Measurements from ENCODE around the gene BSG. TPM values are rescaled to one million over a fixed set of nuclear protein-coding genes. Genes with fewer than 3 reads are reported as not detected.

Gene BSG
- total RNA-seq, 2 experiments from 2014 or later, result 165 to 175 TPM

DNA sequence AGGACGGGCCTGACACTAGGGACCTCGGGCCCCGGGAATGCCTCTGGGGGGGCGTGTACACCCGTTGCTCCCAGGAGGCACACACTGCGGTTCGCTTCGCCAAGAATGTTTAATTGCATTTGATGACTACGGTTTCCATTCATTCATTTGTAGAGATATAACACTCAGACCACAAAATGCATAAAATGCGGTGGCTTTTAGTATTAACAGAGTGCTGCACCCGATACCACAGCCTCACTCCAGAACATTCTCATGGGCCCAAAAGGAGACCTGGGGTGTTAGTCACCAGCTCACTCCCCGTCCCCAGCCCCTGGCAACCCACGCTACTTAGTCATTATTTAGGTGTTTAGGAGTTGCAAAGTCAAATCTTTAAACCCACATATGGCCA lies 39.1 kb downstream of the BSG start:
- peak overlapping the region; percentile 72 for H3K4me3 Mint-ChIP-seq
- ChIA-PET POLR2A (interaction anchor here (0.6 to 1.3 kb wide), 2 partner anchors 39 to 49 kb away, joined by 4 to 8 read pairs; partner anchors contain the start of gene BSG), CTCF (interaction anchor here (1.2 kb wide), 1 partner anchor 79 kb away, joined by 4 read pairs; no protein-coding TSS in a partner anchor)
- H3K4me1 Mint-ChIP-seq, result peaks cover 25% of the 10 kb centered on the region
- DNase-seq, result peak; percentile 86
- ATAC-seq, result peak; percentile 85
- H3K9me3 Mint-ChIP-seq (ENCODE audit: low read depth), result no peaks in the 10 kb centered on the region
- intact Hi-C loops (cut with DNase I, micrococcal nuclease), result loop anchor here in 1 of 2 experiments (1.0 to 5.0 kb wide), 5 partner anchors 22 to 186 kb away; partner anchors contain the start of genes BSG, POLRMT and PTBP1
- H3K27ac Mint-ChIP-seq, result peak overlapping the region; percentile 97
- H3K27me3 Mint-ChIP-seq, result peaks cover 2% of the 10 kb centered on the region
- H3K36me3 Mint-ChIP-seq (ENCODE audit: low read depth), result peaks cover 15% of the 10 kb centered on the region

DNA sequence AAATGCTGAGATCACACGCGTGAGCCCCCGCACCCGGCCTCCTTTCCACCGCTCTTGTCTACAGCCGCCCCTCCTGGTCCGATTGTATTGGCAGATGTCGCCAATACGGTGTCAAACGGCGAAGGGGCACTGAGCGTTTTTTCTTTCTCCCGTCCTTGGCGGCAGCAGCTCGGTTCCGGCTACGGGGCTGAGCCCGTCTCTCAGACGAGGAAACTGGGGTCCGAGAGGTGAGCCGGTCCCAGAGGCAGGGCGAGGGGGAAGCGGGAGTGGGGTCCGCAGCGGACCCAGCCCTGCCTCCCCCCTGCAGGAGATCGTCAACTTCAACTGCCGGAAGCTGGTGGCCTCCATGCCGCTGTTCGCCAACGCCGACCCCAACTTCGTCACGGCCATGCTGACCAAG lies 40.5 kb downstream of the BSG start:
- no peaks in the 10 kb centered on the region for H3K9me3 Mint-ChIP-seq (ENCODE audit: low read depth)
- ChIA-PET POLR2A (no interaction called here), CTCF (no interaction called here)
- peaks cover 2% of the 10 kb centered on the region for H3K27me3 Mint-ChIP-seq
- peaks cover 25% of the 10 kb centered on the region for H3K4me1 Mint-ChIP-seq
- no peak overlapping the region for H3K27ac Mint-ChIP-seq
- peaks cover 15% of the 10 kb centered on the region for H3K36me3 Mint-ChIP-seq (ENCODE audit: low read depth)
- DNase-seq, result no peak
- intact Hi-C loops (cut with DNase I, micrococcal nuclease), result loop anchor here in 1 of 2 experiments (1.0 to 5.0 kb wide), 2 partner anchors 14 to 184 kb away; partner anchors contain the start of gene PTBP1
- ATAC-seq, result no peak
- H3K4me3 Mint-ChIP-seq, result no peak overlapping the region

DNA sequence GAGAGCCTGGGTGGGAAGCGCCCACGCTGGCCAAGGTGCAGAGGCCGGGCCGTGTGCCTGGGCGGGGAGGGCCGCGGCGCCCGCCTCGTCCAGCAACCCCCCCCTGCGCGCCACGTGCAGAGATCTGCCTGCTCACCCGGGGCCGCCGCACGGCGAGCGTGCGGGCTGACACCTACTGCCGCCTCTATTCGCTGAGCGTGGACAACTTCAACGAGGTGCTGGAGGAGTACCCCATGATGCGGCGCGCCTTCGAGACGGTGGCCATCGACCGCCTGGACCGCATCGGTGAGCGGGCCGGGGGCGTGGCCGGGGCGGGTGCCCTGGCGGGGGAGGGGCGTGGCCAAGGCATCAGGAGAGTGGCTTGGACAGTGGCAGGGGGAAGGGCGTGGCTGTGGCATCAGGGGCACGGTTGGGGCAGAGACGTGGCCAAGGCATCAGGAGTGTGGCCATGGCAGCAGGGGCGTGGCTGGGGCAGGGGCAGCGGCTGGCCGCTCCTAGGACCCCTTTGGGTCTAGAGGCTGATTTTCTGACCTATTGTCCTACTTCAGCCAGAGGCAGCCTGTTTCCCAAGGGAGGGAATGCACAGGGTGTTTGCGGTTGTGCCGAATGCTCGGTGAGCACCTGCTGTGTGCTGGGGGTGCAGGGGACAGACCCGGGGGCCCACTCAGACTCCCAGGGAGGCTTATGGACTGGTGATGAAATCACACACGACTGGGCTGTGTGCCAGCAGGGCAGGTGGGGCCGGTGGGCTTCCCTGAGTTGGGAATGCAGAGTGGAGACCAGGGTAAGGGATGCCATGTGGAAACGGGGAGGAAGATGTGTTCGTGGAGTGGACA lies 41.6 kb downstream of the BSG start:
- Mint-ChIP-seq H3K36me3 (ENCODE audit: low read depth) (peaks cover 24% of the 10 kb centered on the region), H3K4me1 (peaks cover 25% of the 10 kb centered on the region), H3K27ac (no peak overlapping the region), H3K4me3 (no peak overlapping the region), H3K9me3 (ENCODE audit: low read depth) (no peaks in the 10 kb centered on the region), H3K27me3 (peaks cover 2% of the 10 kb centered on the region)
- no peak for DNase-seq
- ChIA-PET CTCF (no interaction called here), POLR2A (no interaction called here)
- intact Hi-C loops (cut with DNase I, micrococcal nuclease), result loop anchor here in 1 of 2 experiments (1.0 to 5.0 kb wide), 2 partner anchors 13 to 183 kb away; partner anchors contain the start of gene PTBP1
- no peak for ATAC-seq

DNA sequence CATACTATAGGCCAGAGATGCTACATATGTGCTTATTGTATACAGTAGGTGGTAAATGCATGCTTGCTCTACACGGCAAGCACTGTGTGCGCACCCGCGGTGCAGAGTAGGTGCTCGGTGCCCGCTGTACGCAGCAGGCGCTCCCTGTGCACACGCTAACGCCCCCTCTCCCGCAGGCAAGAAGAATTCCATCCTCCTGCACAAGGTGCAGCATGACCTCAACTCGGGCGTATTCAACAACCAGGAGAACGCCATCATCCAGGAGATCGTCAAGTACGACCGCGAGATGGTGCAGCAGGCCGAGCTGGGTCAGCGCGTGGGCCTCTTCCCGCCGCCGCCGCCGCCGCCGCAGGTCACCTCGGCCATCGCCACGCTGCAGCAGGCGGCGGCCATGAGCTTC lies 43.2 kb downstream of the BSG start:
- H3K4me1 Mint-ChIP-seq, result peaks cover 22% of the 10 kb centered on the region
- H3K4me3 Mint-ChIP-seq, result no peak overlapping the region
- peaks cover 2% of the 10 kb centered on the region for H3K27me3 Mint-ChIP-seq
- H3K27ac Mint-ChIP-seq, result no peak overlapping the region
- ATAC-seq (no peak), DNase-seq (no peak)
- ChIA-PET CTCF (no interaction called here), POLR2A (no interaction called here)
- H3K36me3 Mint-ChIP-seq (ENCODE audit: low read depth), result peaks cover 27% of the 10 kb centered on the region
- H3K9me3 Mint-ChIP-seq (ENCODE audit: low read depth), result no peaks in the 10 kb centered on the region
- intact Hi-C loops (cut with DNase I, micrococcal nuclease), result no loop called here

DNA sequence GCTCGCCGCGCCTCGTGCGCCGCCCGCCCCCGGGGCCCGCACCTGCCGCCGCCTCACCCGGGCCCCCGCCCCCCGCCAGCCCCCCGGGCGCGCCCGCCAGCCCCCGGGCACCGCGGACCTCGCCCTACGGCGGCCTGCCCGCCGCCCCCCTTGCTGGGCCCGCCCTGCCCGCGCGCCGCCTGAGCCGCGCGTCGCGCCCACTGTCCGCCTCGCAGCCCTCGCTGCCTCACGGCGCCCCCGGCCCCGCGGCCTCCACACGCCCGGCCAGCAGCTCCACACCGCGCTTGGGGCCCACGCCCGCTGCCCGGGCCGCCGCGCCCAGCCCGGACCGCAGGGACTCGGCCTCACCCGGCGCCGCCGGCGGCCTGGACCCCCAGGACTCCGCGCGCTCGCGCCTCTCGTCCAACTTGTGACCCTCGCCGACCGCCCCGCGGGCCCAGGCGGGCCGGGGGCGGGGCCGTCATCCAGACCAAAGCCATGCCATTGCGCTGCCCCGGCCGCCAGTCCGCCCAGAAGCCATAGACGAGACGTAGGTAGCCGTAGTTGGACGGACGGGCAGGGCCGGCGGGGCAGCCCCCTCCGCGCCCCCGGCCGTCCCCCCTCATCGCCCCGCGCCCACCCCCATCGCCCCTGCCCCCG lies 43.8 kb downstream of the BSG start:
- H3K27me3 Mint-ChIP-seq, result peaks cover 2% of the 10 kb centered on the region
- intact Hi-C loops (cut with DNase I, micrococcal nuclease), result no loop called here
- no peak overlapping the region for H3K4me3 Mint-ChIP-seq

DNA sequence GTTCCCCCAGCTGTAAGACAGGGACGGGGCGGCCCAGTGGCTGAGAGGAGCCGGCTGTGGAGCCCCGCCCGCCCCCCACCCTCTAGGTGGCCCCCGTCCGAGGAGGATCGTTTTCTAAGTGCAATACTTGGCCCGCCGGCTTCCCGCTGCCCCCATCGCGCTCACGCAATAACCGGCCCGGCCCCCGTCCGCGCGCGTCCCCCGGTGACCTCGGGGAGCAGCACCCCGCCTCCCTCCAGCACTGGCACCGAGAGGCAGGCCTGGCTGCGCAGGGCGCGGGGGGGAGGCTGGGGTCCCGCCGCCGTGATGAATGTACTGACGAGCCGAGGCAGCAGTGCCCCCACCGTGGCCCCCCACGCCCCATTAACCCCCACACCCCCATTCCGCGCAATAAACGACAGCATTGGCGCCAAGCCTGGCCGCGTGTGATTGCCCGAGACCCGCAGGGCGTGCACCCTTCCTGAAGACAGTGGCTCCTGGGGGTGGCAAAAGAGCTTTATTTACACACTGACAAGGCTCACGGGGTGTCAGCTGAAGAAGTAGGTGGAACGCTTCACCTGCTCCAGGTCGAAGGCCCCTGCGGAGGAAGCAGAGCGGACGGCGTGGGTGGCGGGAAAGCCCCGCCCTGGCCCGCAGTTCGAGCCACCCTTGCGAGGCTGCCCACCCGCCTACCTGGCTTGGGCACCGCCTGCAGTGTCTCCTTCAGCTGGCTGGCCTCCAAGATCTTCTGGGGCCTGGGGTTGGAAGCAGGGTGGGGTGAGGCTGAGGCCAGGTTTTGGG lies 44.5 kb downstream of the BSG start:
- H3K36me3 Mint-ChIP-seq (ENCODE audit: low read depth), result peaks cover 30% of the 10 kb centered on the region
- H3K27me3 Mint-ChIP-seq, result peaks cover 2% of the 10 kb centered on the region

More for the DNA sequence above, 43.8 kb downstream of the BSG start:
- ChIA-PET CTCF (no interaction called here), POLR2A (no interaction called here)
- Mint-ChIP-seq H3K9me3 (ENCODE audit: low read depth) (no peaks in the 10 kb centered on the region), H3K36me3 (ENCODE audit: low read depth) (peaks cover 27% of the 10 kb centered on the region), H3K27ac (no peak overlapping the region), H3K4me1 (peaks cover 18% of the 10 kb centered on the region)
- ATAC-seq (no peak), DNase-seq (no peak)

DNA sequence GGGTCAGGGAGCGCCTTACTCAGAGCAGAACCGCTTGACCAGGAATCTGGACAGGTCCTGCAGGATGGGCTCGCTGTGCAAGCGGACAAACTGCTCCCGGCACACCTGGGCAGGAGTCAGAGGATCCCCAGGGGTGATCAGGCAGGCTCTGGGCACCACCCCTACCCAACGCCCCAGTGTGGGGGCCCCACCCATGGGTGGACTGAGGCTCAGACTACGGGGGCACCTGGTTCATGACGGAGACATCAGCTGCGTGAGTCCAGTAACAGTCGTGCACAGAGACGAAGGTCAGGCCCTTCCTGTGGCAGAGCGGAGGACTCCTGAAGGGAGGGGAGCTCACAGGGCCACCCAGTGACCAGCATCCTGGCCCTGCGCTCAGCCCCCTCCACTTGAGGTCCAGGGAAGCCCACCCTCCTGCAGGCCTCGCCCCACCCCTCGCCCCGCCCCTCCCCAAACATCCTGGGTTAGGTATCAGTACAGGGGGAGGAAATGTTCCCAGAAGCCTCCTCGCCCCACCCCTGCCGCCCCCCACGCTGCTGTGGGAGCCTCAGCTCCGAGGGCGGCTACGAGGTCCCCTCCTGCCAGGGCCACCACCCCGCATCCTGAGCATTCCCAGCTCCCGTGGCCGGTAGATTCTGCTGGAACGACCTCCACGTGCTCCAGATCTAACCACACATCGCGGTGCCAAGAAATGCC lies 45.3 kb downstream of the BSG start:
- H3K4me3 Mint-ChIP-seq, result no peak overlapping the region
- peaks cover 6% of the 10 kb centered on the region for H3K4me1 Mint-ChIP-seq
- H3K27me3 Mint-ChIP-seq, result peaks cover 2% of the 10 kb centered on the region
- ATAC-seq (no peak), DNase-seq (no peak)
- intact Hi-C loops (cut with DNase I, micrococcal nuclease), result no loop called here
- H3K9me3 Mint-ChIP-seq (ENCODE audit: low read depth), result no peaks in the 10 kb centered on the region
- H3K27ac Mint-ChIP-seq, result no peak overlapping the region
- POLR2A ChIA-PET, result no interaction called here
- CTCF ChIA-PET, result no interaction called here
- H3K36me3 Mint-ChIP-seq (ENCODE audit: low read depth), result peaks cover 28% of the 10 kb centered on the region

More for the DNA sequence above, 44.5 kb downstream of the BSG start:
- DNase-seq (no peak), ATAC-seq (no peak)
- Mint-ChIP-seq H3K9me3 (ENCODE audit: low read depth) (no peaks in the 10 kb centered on the region), H3K4me3 (no peak overlapping the region), H3K4me1 (peaks cover 11% of the 10 kb centered on the region), H3K27ac (no peak overlapping the region)
- POLR2A ChIA-PET, result no interaction called here
- intact Hi-C loops (cut with DNase I, micrococcal nuclease), result no loop called here
- CTCF ChIA-PET, result no interaction called here

DNA sequence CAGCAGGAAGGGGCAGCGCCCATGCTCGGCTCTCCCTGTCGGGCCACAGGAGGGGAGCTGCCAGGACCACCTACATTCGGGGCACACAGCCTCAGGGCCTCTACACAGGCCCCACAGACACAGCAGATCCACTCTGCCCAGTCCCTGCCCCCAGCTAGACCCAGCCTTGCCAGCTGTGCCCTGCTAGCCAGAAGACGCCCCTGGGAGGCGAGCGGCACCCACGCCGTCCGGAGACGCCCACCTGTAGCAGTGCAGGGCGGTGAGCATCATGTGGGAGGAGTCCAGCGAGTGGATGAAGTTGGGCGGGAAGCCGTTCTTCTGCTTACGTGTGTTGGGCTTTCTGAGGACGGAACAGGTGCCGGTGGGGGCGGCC lies 45.8 kb downstream of the BSG start:
- H3K27ac Mint-ChIP-seq, result no peak overlapping the region
- peaks cover 3% of the 10 kb centered on the region for H3K4me1 Mint-ChIP-seq
- ChIA-PET POLR2A (no interaction called here), CTCF (no interaction called here)
- DNase-seq (no peak), ATAC-seq (no peak)
- H3K9me3 Mint-ChIP-seq (ENCODE audit: low read depth), result no peaks in the 10 kb centered on the region
- H3K4me3 Mint-ChIP-seq, result no peak overlapping the region
- H3K27me3 Mint-ChIP-seq, result peaks cover 2% of the 10 kb centered on the region
- intact Hi-C loops (cut with DNase I, micrococcal nuclease), result no loop called here
- peaks cover 28% of the 10 kb centered on the region for H3K36me3 Mint-ChIP-seq (ENCODE audit: low read depth)

DNA sequence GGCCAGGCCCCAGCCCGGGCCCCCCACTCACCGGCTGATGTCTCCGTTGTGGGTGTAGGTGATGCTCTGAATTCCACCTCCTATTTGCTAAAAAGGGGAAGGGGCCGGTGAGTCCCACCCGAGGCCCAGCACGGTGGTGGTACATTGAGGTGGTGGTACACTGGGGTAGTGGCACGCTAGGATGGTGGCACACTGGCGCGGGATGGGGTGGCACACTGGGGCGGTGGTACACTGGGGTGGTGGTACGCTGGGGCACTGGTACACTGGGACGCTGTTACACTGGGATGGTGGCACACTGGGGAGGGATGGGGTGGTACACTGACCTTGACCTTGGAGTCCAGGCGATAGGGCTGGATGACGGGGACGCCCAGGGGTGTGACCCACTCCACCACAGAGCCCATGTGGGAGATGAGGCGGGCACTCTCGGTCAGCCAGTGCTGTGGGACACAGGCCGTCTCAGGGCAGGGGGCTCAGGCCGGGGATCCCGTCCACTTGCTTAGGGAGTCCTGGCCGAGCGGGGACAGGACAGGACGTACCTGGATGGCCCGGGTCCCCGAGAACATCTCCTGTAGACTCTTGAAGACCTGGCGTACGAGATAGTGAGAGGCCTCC lies 46.4 kb downstream of the BSG start:
- Mint-ChIP-seq H3K4me1 (peaks cover 3% of the 10 kb centered on the region), H3K27ac (no peak overlapping the region), H3K4me3 (no peak overlapping the region), H3K36me3 (ENCODE audit: low read depth) (peaks cover 30% of the 10 kb centered on the region), H3K27me3 (peaks cover 2% of the 10 kb centered on the region), H3K9me3 (ENCODE audit: low read depth) (no peaks in the 10 kb centered on the region)
- ChIA-PET CTCF (no interaction called here), POLR2A (no interaction called here)
- intact Hi-C loops (cut with DNase I, micrococcal nuclease), result no loop called here
- no peak for DNase-seq
- ATAC-seq, result no peak

DNA sequence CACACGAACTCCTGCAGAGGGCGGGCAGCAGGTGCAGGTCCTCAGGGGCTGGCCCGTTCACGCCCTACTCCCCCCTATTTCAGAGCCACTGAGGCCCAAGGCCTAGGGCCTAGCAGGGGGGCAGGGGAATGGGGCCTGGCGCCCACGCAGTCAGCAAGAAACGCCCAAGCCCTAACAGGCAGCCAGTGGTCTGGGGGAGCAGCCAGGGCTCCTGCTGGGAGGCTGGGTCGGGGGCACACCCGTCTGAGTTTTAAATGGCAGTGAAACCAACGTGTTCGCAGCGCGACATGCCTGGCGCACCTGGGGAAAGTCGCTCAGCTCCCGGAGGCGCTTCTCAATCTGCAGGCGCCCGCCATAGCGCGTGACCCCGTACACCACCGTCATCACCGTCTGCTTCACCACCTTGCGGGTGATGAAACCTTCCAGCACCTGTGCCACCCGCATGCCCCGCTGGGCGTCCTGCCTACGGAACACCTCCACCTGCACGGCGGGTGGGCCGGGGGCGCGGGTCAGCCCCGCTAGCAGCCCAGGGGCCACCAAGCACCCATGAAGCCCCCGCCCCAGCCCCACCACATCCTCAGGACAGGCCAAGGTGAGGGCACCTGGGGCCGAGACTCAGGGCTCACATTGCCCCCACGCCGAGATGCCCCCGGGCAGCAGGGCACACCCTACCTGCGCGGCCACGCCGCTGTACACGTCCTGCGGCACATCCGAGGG lies 47.0 kb downstream of the BSG start:
- peaks cover 2% of the 10 kb centered on the region for H3K27me3 Mint-ChIP-seq
- intact Hi-C loops (cut with DNase I, micrococcal nuclease), result no loop called here
- H3K36me3 Mint-ChIP-seq (ENCODE audit: low read depth), result peaks cover 30% of the 10 kb centered on the region
- ATAC-seq, result no peak
- no peak overlapping the region for H3K27ac Mint-ChIP-seq
- H3K4me3 Mint-ChIP-seq, result no peak overlapping the region
- H3K9me3 Mint-ChIP-seq (ENCODE audit: low read depth), result no peaks in the 10 kb centered on the region
- CTCF ChIA-PET, result no interaction called here
- DNase-seq, result no peak
- POLR2A ChIA-PET, result no interaction called here
- H3K4me1 Mint-ChIP-seq, result peaks cover 3% of the 10 kb centered on the region

All from activated CD4-positive, alpha-beta T cell treated with anti-CD3 and anti-CD28 coated beads for 36 hours (primary cell).